ENCODE results near the gene DNAJC16.
"Not testable (repeated sequence)": the region's sequence is repeated elsewhere in the genome, so short reads cannot be mapped to it uniquely, and the experiment has no call there.

Gene DNAJC16

GRCh38 chr1:15508700-15509487 is 17.8 kb upstream of the DNAJC16 start:
- DNase-seq = no peak

GRCh38 chr1:15509586-15509985 is 17.1 kb upstream of the DNAJC16 start:
- DNase-seq = no peak

- no peak for DNase-seq
Measured at GRCh38 chr1:15510611-15511405, 15.8 kb upstream of the DNAJC16 start.

DNA sequence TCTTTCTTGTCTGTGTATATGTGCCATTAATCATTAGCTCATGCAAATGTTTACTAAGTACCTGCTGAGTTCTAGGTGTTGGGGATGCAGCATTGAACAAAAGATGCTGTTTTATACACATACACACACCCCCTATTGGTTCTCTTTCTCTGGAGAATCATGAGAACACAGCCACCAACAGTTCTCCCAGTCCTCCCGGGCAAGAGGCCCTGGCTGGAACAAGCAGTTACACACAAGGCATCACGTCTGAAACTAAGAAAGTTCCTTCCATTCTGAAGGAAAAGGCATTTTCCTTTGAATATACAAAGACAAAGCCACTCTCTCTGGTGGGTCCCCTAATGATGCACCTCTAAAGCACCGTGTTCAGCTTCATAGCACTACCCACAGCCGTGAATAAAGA is 13.5 kb upstream of the DNAJC16 start:
- no peak for DNase-seq

GRCh38 chr1:15513919-15514318 is 12.7 kb upstream of the DNAJC16 start:
- no peak for DNase-seq

DNA sequence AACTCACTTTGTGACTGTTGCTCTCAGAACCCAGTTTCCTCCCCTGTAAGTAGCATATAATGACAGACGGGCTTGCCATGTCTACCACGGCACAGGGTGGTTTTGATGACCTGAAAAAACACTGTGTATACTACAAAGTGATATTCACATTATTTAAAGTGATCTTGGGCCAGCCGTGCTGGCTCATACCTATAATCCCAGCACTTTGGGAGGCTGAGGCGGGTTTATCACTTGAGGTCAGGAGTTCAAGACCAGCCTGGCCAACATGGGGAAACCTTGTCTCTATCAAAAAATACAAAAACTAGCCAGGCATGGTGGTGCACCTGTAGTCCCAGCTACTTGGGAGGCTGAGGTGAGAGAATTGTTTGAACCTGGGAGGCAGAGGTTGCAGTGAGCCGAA is 12.1 kb upstream of the DNAJC16 start:
- DNase-seq = not testable (repeated sequence)

GRCh38 chr1:15515022-15515663 is 11.5 kb upstream of the DNAJC16 start:
- no peak for DNase-seq

GRCh38 chr1:15519625-15520024 is 7.0 kb upstream of the DNAJC16 start:
- DNase-seq = no peak

- DNase-seq = not testable (repeated sequence)
Measured at GRCh38 chr1:15521206-15521906, 5.3 kb upstream of the DNAJC16 start.

GRCh38 chr1:15522551-15522950 is 4.1 kb upstream of the DNAJC16 start:
- DNase-seq = no peak

DNA sequence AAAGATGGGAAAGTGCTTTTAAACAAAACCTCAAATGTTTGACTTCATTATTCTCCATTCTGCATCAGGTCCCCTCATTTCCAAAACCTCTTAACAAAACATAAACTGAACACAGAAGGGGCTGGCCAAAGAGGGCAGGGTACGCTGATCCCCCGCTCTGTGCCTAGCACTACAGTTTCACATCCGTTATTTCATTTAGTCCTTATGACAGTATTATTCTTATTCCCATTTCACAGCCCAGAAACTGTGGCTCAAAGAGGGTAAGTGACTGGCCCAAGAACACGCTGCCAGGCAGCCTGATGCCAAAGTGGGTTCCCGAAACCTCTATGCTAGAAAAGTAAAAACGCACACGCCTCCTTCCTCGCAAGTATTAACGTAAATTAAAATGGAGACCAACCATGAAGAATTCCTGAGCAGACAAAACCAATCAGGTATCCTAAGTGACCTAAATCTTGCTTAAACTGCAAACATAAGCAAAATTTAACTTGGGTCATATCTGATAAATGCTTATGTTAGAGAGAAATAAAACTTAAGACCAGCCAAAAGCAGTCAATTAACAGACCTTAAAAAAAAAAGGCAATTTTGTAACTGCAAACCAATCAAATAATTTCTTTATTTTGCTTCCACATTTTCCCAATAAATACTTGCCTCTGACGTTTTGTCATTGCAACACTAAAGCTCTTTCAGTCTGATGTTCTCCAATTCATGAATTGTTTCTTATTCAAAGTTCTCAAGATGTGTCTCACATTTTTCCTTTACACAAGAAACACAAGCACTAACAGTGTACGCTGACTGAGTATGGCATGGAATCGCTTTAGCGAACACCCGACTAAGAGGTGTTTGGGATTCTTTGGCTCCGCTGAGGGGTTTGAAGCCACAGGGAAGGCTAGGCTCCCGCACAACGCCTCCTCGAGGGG is 3.3 kb upstream of the DNAJC16 start:
- DNase-seq = no peak

DNA sequence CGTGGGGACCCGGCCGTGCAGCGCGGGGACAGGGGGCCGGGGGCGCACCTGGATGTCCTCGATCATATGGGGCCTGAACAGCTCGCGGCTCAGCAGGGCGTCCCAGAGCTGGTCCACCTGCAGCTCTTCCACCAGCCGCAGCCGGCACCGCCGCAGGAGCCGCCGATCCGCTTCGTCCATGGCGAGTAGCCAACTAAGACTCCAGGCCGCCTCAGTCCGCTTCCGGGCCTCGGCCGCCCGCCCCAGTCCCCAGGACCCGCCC is 2.7 kb upstream of the DNAJC16 start, which contains the start of gene CASP9:
CASP9 (minus strand) TSS at position 195 of the 262 bp plus-strand sequence; CDS start at position 180, 15 bp downstream.
- DNase-seq = no peak

DNA sequence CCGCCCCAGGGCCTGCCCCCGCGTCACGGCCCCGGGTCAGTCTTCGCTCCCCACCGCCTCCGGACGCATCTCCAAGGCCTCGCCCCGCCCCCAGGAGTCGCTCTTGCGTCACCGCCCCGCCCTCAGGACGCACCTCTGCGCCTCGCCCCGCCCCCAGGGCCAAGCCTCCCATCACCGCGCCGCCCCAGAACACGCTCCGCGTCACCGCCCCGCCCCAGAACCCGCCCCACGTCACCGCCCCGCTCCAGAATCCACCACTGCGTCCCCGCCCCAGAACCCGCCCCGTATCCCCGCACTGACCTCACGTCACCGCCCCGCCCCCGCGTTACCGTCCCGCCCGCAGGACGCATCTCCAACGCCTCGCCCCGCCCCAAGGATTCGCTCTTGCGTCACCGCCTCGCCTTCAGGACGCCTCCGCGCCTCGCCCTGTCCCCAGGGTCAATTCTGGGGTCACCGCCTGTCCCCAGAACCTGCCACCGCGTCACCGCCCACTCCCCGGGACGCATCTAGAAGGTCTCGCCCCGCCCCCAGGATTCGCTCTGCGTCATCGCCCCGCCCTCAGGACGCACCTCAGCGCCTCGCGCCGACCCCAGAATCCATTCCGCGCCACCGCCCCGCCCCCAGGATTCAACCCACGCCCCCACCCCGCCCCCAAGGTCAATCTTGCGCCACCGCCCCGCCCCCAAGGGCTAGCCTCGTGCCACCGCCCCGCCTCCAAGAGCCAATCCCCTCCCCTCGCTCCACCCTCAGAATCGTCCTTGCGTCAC is 2.2 kb upstream of the DNAJC16 start:
- peak; percentile 100 for DNase-seq

GRCh38 chr1:15525050-15526020 is 1.3 kb upstream of the DNAJC16 start:
- DNase-seq = no peak

GRCh38 chr1:15526021-15526489 is 593 bp upstream of the DNAJC16 start:
- peak; percentile 35 for DNase-seq

DNA sequence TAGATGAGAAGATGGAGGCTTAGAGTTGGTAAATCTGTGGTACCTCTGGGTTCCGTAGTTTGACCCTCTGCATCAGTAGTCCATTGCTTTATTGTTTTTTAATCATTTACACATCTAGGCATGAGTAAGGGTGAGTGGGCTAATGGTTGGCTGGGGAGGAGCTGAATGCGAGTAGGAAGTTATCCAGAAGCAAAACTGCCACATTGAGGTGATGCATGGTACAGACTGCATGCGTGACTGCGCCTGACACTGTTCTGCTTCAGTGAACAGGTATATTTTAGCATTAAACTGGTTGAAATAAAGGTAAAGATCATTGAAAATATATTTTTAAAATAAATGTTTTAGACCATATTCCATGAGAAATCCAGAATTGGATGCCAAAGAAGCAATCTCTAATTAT is 4.4 kb downstream of the DNAJC16 start:
- no peak for DNase-seq

- no peak for DNase-seq
Measured at GRCh38 chr1:15531682-15532081, 5.0 kb downstream of the DNAJC16 start.

GRCh38 chr1:15538771-15539170 is 12.1 kb downstream of the DNAJC16 start:
- no peak for DNase-seq

DNA sequence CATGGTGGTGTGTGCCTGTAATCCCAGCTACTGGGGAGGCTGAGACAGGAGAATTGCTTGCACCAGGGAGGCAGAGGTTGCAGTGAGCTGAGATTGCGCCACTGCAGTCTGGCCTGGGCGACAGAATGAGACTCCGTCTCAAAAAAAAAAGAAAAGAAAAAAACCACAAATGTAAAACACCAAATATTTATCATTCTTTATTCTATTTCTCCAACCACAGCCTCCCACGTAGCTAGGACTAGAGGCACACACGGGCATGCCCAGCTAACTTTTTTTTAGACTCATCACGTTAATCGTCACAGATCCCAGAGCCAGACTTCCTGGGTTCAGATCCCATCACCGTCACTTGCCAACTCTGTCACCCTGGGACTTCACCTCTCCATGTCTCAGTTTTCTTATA is 13.5 kb downstream of the DNAJC16 start:
- no peak for DNase-seq

DNA sequence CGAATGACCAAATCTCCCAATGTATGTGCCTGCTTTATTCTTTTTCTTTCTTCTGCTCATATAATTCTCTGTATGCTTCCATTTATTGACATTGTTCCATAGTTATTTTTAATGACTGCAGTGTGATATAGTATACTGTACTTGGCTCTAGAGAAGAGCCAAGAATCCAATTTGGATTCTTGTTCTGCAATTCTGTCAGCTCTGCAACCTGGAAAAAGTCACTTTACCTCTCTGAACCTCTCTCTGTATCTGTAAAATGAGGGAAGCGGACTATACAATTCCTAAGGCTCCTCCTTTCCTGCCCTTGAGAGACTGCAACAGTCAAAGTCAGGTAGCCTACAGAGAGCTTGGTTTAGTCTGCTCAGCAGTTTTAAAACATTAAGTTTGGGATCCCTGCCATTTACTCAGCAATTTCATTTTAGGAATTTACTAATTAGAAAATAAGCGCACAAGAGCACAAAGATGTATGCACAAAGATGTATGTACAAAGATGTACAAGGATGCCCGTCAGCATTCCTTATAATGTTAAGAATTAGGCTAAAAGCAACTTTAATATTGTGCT is 14.7 kb downstream of the DNAJC16 start:
- no peak for DNase-seq

All from right hindlimb (tissue), 1 donor.